Stimulated activated CD8-positive, alpha-beta memory T cell treated with anti-CD3 and anti-CD28 coated beads, Interleukin-7, amount 100 ng/mL, for 4 hours (primary cell): Measurements from ENCODE around the gene ALDH6A1.

ENCODE experiments used
- DNase-seq, 2 donors: peaks; one replicate each; pipeline ENCODE4 v3.0.0-alpha.2; 2020; ENCODE audit warnings: low read depth in 2 of 2

Gene ALDH6A1

DNA sequence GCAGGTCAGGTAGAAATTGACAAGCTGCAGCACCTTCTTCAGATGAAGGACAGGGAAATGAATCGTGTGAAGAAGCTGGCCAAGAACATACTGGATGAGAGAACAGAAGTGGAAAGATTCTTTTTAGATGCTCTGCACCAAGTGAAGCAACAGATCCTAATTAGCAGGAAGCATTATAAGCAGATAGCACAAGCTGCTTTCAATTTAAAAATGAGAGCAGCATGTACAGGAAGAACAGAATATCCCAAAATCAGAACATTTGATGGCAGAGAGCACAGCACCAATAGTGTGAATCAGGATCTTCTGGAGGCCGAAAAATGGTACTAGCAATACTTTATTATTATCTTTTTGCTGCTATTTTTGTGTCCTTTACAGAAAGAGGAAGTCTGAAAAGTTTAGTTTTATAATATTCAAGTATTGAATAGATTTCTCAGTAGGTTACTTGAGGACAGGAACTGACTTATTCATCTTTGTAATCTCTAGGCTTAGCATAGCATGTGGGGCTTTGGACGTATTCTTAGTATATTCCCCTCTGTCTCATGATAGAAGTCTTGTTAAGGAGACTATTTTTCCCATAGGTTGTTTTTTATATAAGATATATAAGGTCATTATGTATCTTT lies 34.3 kb downstream of the ALDH6A1 start:
- DNase-seq, result no peak

DNA sequence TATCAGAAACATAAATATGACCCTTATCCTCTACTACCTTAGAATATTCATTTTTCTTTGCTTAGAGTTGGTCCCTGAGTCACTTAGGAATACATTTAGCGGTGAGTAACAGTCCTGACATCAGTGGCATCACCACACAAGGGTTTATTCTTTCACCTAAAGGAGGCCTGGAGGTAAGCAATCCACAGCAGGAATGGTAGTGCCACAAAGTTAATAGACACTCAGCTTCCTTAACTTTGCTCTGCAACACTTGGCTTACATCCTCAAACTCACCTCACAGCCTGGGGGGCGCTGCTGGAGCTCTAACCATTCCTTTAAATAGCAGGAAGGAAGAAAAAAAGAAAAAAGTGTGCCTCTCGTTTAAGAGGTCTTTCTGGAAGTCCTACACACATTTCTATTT lies 36.0 kb downstream of the ALDH6A1 start:
- no peak for DNase-seq

DNA sequence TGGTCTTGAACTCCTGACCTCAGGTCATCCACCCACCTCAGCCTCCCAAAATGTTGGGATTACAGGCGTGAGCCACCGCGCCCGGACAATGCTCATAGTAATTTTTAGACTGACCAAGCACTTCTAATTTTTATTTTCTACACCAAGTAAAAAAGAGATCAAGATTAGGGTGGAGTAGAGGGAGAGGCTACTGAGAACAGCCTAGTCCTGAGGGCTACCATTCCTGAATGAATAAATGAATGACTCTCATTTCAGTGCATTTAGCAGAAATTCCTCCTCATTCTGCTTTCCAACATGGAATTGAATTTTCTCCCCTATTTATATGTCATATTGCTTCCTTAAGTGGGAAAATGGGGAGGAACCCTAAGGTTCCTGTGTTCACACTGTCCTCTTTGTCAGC lies 38.7 kb downstream of the ALDH6A1 start:
- DNase-seq, result no peak

GRCh38 chr14:74042296-74042695 lies 42.0 kb downstream of the ALDH6A1 start:
- no peak for DNase-seq

DNA sequence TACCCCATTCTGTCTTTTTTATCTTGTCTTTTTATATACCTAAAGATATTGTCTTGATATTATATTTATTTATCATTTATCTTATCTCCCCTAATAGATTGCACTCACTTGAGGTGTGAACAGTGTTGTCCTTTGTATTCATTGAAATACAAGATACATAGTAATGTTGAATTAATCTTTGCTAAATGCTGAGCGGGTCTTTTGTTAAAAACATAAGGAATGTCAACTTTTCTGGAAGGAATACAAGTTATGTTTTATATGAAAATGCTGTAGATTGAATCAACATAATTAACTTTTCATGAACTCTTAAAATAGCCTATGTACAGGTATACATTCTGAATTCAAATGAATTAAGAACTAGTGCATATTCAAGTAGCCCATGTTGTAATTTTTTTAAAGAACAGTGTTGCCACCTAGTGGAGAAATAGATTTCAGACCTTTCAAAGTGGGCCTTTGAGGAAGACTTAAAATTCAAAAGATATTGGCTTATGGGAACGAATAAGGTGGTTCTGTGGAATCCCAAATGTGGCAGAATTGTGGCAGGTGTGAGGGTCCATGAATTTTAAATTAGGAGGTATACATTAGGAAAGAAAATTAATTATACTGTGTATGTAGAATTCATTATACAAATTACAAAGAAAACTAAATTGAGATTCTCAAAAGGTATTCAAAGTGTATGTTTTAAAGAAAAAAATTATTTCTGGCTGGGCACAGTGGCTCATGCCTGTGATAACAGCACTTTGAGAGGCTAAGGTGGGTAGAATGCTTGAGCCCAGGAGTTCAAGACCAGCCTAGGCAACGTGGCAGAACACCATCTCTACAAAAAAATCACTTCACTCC lies 46.0 kb downstream of the ALDH6A1 start:
- no peak for DNase-seq

DNA sequence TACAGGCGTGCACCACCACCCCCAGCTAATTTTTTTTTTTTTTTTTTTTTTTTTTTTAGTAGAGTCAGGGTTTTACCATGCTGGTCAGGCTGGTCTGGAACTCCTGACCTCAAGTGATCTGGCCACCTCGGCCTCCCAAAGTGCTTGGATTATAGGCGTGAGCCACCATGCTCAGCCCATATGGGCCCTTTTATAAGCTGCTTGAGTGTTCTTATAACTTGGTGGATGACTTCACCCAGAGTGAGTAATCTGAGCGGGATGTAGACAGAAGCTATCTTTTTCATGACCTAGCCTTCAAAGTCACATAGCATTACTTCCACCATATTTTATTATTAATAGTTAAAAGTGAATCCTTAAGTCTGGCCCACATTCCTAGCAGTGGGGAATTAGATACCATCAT lies 48.7 kb downstream of the ALDH6A1 start:
- no peak for DNase-seq

- DNase-seq, result no peak
These were observed 49.7 kb downstream of the ALDH6A1 start for GRCh38 chr14:74034572-74034971.

GRCh38 chr14:74029136-74029535 lies 55.1 kb downstream of the ALDH6A1 start:
- no peak for DNase-seq

- no peak for DNase-seq
These were observed 61.9 kb downstream of the ALDH6A1 start for GRCh38 chr14:74022346-74022745.

- DNase-seq, result no peak
These were observed 64.7 kb downstream of the ALDH6A1 start for GRCh38 chr14:74019408-74020137.

GRCh38 chr14:74018586-74019407 lies 65.5 kb downstream of the ALDH6A1 start, which contains the start of the genes BBOF1 and ENTPD5:
BBOF1 (plus strand) TSS chr14:74019349; CDS start chr14:74019479, 130 bp downstream.
ENTPD5 (minus strand) TSS chr14:74019288; CDS start chr14:73988102, 31,186 bp downstream.
- DNase-seq, result peak; percentile 53 to 85

DNA sequence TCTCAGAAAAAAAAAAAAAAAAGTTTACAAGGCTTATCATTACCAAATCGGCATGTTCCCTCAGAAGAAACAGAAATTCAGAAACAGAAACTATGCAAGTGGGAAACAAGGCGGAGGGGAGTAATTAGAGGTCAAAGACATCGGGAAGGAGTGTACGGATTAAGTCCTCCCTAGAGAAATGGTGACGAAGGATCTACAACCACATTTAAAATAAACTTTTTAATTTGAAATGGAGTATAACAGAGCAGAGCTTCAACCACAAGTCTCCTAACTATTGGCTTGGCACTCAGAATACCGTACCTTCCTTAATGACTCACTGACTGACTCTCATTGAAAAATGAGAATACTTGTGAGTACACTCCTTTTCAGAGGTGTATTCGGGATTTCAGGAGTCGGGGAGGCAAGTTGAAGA lies 66.1 kb downstream of the ALDH6A1 start:
- DNase-seq, result no peak

DNA sequence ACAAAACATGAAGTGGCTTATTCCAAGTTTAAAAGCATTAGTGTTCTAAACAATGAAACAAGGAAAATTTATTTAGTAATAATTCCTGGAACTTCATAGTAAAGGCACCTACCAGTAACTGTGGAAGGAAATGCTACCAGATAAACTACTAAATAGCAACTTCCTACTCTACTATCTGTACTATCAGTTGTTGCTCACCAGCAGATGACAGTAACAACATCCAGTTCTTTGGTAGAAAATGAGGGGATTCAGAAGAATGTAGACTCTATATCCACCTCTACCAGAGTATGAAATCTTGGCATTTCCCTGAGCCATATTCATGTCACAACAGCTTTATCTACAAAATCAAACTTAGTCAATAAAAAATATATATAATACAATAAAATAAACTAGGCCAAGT lies 68.3 kb downstream of the ALDH6A1 start:
- no peak for DNase-seq

- no peak for DNase-seq
These were observed 69.1 kb downstream of the ALDH6A1 start for GRCh38 chr14:74015176-74015575.

DNA sequence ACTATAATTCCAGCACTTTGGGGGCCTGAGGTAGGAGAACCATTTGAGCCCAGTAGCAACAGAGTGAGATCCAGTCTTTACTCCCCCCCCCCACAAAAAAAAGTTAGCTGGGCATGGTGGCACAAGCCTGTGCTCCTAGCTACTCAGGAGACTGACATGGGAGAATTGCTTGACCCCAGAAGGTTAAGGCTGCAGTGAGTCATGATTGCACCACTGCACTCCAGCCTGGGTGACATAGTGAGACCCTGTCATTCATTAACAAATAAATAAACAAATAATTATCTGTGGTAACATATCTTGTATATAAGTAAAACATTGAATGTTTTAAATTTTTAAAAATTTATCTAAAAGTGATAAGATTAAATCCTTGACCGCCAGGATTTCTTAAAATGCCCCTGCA lies 70.0 kb downstream of the ALDH6A1 start:
- no peak for DNase-seq

- no peak for DNase-seq
These were observed 75.3 kb downstream of the ALDH6A1 start for GRCh38 chr14:74008843-74009499.
